ENCODE measurements around the gene PRKN. TPM values are rescaled to one million over a fixed set of nuclear protein-coding genes. Genes with fewer than 3 reads are reported as not detected.

The PRKN gene
- polyA plus RNA-seq, 3 donors = 8.1 to 15.1 (median 11.4) TPM

DNA sequence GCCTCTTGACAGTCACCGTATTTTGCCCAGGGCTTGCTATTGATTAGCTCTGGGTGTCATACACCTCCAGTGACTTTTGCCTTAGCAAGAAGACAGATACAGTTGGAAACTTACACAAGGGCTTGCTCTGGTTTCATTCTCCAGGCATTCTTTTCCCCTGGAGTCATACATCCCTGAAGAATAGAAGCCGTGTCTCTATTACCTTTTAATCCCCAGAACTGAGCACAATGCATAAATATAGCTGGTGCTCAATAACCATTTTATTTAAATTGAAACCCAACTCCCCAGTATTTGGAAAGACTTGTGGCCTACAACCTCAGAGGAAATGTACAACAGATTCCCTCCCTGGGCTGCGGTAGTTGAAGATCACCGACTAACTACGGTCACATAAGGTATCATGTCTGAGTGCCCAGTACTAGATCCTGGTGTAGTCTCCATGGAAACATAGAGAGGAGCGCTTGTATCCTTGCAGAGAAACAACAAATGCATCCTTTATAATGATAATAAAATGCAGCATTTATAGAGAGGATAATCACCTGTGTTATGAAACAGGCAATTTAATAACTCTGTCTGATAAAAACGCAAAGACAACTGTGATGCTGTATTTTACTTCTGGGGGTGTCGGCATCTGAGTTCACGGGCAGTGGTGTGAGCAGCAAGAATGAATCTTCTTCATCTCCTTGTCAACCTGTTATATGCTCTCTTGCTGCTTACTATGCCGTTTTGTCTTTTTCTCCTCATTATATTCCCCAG is 1052.5 kb downstream of the PRKN start:
- DNase-seq (ENCODE audit: extremely low read depth in 1 of 11, low read depth in 9 of 11, low spot score in 4 of 11) = no peak

DNA sequence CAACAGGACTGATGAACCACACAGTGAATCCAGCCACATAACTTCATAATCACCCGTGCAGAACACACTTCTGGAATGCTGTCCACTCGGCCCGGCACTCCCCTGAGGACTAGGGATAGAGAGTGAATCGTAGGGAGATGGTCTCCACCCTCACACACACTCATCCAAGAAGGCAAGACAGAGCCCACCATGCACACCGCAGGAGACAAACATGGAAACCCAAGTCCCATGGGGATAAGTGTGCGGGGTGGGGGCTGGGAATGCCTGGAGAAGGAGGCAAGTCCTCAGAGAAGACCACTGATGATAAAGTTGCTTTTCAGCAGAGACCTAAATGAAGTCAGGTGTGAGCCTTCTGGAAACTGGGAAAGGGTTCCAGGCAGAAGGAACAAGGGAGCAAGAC is 1054.5 kb downstream of the PRKN start:
- DNase-seq (ENCODE audit: extremely low read depth in 1 of 11, low read depth in 9 of 11, low spot score in 4 of 11) = no peak

DNA sequence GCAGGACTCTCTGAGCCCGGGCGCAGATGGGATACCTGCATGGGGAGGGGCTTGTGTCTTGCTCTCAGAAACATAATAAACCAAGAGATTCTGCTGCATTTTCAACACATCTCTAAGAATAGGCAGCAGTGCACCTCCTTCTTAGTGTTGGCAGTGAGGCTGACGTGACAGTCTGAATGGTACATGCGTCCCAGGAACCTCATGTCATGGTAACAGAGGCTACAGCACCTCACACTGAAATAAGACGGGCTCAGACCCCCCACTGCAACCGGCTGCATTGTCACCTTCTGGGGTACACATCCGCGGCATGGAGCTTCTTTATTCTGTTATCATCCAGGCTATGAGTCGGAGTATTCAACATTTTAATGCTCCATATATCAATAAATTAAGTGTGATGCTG is 1056.4 kb downstream of the PRKN start:
- DNase-seq (ENCODE audit: extremely low read depth in 1 of 11, low read depth in 9 of 11, low spot score in 4 of 11) = no peak

DNA sequence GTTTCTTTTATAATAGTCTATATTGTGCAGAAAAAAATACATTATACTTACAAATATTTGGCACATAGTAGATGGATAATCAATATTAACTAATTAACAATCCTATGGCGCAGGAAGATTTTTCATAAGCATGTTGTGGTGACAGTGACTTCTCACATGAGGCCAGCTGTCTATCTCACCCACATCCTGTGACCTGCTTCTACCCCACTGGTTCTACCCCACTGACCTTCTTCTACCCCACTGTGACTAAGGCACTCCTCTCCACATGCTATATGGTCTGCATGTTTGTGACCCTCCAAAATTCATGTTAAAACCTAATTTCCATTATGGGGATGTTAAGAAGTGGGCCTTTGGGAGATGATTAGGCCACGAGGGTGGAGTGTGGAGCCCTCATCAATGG is 1058.9 kb downstream of the PRKN start:
- no peak for DNase-seq (ENCODE audit: extremely low read depth in 1 of 11, low read depth in 9 of 11, low spot score in 4 of 11)

DNA sequence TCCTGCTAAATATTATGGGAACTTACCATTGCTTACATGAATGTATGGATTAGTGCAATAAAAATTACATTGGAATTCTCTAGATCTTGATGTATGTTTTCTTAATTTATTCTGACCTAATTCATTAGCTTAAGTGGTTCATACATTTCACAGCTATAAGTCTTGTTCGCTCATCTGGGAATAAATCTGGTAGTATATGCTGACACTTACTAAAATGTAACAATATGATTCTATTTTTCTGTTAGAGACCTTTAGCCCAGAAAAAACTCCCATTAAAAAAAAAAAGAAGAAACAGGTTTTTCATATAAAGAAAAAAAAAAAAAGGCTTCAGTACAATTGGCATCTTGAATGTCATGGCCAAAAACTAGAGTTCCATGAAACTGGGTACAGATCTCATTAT is 1059.6 kb downstream of the PRKN start:
- no peak for DNase-seq (ENCODE audit: extremely low read depth in 1 of 11, low read depth in 9 of 11, low spot score in 4 of 11)

DNA sequence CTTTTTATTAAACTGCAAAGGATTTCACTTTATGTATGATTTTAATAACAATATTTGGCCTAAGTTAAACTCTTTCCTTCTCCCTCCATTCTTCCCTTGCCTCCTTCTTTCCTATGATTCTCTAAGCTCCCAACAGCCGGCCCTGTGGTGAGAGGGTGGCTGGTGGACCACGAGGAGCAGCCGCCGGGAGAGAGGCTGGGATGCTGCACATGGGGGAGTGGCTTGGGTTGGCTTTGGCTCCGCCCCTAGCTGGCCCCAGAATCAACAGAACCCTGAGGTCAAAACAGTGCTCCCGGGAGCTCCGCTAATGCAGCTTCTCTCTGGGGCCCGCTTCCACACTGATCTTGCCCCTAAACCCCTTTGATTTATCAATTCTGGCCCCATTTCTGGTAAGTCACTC is 1063.9 kb downstream of the PRKN start:
- DNase-seq (ENCODE audit: extremely low read depth in 1 of 11, low read depth in 9 of 11, low spot score in 4 of 11) = no peak

DNA sequence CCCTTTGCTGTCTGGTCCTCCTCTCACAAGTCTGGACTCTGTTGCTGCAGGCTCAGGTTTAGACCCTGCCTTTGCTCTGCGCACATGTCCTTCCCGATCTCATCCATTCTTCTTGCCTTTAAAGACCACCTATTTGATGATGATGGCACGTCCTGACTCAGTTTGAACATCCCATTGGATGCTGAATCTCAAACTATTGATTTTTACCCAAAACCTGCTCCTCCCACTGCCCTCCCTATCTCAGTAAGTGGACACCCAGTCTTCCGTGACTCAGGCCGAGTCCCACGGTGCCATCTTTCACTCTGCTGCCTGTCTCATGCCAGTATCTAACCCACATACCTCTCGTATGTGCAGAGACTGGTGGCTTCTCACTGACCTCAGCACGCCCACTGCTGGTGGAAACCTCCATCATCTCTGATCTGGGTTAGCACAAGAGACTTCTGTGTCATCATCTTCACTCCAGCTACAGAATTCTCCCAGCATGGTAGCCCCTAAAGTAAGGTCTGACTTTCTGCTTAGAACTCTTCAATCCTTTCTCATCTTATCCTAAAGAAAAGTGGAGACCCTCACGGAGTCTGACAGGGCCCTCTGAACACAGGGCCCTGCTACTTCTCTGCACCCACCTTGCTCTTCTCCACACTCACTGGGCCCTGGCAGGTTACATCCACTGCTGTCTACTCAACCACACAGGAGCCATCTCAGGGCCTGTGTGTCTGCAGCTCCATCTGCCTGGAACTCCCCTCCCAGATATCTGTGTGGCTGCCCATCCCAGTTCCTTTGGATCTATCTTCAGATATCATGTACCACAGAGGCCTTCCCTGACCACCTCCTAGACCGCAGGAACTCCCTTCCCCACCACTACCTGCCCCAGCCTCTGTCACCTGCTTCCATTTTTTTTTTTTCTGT is 1066.6 kb downstream of the PRKN start:
- DNase-seq (ENCODE audit: extremely low read depth in 1 of 11, low read depth in 9 of 11, low spot score in 4 of 11) = no peak

DNA sequence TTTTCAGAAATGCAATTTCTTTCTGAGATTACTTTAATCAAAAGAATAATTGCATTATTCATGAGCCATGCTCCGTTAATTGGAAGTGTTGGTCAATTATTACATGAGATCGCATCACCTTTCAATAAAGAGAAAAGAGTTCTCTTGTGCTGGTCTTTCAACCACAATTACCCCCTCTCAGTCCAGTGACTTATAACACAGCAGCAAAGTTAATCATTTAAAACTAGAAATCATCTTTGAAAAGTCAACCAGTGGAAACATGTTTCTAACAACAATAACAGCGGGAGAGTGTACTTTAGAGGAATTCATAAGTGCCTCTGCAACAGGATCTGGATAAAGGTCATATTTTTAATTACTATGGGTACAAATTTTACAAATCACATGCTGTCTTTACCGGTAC is 1069.4 kb downstream of the PRKN start:
- DNase-seq (ENCODE audit: extremely low read depth in 1 of 11, low read depth in 9 of 11, low spot score in 4 of 11) = peak in 8 of 11 donors; percentile 21 to 63 (median 30)

DNA sequence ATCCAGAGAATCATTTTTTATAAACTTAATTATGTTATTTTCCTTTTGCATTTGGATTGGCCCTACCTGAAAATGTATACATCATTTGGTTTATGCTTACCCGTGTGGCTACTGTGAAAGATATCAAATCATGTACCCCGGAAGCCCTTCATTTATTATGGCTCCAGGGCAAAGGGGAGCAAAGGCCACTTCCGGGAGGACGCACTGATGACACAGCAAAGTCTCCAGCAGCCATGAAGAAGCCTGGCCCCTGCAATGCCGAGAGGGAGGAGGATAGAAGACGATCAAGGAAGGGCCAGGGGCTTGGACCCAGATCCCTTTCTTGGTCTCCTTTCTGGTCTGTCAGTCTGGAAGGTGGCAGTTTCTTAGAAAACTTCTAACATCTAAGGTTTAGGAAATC is 1073.4 kb downstream of the PRKN start:
- DNase-seq (ENCODE audit: extremely low read depth in 1 of 11, low read depth in 9 of 11, low spot score in 4 of 11) = no peak

DNA sequence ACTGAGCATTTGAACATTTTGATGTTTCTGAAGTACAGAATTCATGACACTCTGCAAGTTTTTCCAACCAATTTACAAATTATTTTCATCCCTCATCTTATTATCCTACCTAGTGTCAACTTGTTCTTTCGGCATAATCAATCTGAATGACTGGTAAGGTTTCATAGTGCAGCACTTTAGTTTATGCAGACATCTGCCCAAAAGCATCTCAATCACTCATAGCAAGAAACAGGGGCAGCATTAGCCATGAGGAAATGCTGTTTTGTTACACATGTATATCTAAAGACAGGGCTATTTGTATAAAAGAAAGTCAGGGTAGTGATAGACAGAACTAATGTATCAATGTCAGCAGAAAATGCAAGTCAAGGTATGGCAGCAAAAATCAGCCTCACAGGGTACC is 1075.6 kb downstream of the PRKN start:
- DNase-seq (ENCODE audit: extremely low read depth in 1 of 11, low read depth in 9 of 11, low spot score in 4 of 11) = no peak

DNA sequence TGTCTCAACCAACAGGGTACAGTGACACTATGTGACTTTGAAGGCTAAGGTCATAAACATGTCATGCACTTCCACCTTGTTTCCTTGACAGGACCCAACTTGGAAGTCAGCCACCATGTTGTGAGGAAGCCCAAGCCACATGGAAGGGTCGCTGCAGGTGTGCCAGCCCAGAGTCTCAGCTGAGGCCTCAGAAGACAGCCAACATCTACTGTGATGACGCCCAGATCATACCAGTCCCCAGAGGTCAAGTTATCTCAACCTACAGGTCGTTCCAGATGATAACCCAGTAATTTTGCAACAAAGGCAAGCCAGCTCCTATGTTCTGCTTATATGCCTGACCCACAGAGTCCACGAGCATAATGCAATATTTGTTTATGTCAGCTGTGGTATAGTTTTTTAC is 1077.7 kb downstream of the PRKN start:
- DNase-seq (ENCODE audit: extremely low read depth in 1 of 11, low read depth in 9 of 11, low spot score in 4 of 11) = no peak

DNA sequence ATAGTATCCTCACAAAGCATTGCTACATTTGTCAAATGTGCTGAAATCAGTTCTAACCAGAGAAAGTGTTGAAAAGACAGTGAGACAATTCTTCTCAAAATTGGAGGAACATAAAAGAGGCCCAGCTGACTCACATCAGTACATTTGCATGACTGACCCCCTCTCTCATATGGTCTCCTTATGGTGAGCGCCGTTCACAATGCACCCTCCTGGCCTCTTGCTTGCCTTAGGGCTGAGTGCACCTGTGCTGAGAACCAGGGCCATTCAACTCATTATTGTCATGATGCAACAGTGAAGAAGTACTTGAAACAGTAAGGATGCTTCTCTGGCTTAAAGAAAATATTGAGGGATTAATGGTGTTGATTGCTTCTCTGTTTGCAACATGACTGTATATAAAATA is 1078.5 kb downstream of the PRKN start:
- DNase-seq (ENCODE audit: extremely low read depth in 1 of 11, low read depth in 9 of 11, low spot score in 4 of 11) = no peak

DNA sequence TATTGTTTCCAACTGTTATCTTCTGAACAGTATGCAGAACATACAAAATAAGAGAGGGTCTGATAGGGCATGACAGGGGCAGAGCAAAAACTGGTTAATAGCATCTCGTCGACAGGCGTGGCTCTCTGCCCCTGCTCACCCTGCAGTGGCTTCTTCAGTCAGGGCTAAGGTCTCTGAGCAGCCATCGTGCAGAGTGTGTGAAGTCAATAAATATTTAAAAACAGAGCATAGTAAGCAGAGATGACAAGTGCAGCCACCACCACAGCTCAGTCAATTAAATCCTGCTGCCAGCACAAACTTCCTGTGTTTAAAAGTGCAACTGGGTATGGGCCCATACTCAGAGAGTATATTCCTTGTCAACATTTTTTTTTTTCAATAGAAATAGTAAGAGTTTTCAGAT is 1080.3 kb downstream of the PRKN start:
- no peak for DNase-seq (ENCODE audit: extremely low read depth in 1 of 11, low read depth in 9 of 11, low spot score in 4 of 11)

DNA sequence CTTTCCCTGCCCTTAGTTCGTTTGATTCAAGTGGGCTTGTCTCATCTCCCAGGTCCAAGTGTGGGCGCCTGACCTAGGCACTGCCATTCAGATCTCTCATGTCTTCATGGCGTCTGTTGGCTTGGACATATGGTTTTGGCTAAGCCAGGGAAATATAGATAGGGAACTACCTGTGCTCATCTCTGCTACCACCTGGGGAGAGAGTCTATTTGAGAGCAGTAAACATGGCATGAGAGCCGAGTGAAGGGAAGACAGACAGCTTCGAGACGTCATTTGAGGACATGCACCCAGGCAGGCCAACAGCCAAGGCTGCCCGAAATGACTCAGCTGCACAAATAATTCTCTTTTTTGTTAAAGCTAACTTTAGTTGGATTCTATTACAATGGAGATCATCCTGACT is 1083.0 kb downstream of the PRKN start:
- no peak for DNase-seq (ENCODE audit: extremely low read depth in 1 of 11, low read depth in 9 of 11, low spot score in 4 of 11)

DNA sequence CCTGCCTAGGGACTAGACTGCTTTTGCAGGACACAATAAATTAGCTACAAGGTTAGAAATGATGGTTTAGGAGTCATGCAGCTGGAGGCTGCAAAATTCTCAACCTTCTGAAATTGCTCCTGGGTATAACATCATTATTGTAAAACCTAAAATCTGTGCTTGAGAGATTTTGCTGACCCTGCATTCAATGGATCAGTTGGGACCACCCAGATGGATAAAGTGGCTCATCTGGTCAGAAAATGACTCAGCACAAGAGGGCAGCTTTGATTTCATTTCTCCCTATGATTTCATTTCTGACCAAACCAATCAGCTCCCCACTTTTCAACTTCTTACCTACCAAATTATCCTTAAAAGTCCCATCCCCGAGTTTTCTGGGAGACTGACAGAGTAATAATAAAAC is 1086.4 kb downstream of the PRKN start:
- no peak for DNase-seq (ENCODE audit: extremely low read depth in 1 of 11, low read depth in 9 of 11, low spot score in 4 of 11)

DNA sequence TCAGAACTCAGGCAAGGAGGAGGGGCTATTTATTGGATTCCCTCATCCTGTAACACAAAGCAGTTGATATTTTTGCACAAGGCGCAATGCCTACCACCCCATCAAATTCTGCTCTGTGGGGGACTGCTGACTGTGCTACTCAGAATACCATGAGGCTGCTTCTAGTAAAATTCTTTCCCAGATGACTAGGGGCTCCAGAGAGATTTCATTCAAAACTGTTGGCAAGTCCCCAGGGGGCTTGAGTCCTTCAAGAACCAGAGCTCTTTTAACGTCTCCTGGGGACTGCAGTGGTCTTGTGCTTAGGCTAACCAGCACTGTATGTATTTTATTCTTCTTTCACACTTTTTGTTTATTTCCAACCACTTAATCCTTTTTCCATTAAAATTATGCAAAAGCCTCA is 1087.8 kb downstream of the PRKN start:
- no peak for DNase-seq (ENCODE audit: extremely low read depth in 1 of 11, low read depth in 9 of 11, low spot score in 4 of 11)

DNA sequence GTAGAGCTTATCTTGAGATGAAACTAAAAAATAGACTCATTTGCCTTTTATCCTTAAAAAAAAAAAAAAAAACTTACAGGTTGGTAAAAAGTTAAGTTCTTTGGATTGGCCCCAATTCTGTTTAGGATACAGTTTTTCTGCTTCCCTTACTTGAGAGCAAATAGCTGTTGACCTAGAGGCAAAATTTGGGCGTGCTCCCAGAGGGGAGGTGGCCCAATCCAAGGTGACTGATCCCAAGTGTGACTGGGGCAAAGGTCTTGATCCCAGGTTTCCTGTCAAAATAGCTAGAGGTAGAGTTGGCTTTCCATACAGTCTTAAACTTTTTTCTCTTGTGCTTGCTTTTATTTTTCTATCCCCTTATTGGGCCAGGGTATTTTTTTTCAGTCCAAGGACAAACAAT is 1089.9 kb downstream of the PRKN start:
- no peak for DNase-seq (ENCODE audit: extremely low read depth in 1 of 11, low read depth in 9 of 11, low spot score in 4 of 11)

DNA sequence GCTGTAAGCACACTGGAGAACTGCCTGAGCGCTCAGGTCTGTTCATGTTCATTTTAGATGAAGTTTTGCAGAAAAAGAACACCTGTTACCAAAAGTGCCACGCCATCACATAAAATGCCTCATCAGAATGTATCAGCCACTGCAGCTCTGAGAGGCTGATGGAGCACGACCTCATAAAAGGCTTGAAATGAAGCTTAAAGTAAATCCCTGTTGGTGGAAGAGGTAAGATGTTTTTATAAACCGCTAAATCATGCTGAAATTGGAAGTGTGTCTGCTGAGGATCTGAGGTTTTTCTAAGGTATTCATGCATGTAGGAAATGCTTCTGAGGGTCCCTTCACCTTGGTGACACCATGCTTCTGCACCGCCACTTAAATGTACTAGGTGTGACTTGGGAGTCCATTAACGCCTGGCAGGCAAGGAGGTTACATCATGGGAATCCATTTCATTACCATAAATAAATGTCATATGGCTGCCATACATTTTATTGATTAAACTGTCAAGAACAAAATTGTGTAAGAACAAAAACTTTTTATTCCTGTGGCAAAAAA is 1090.6 kb downstream of the PRKN start:
- DNase-seq (ENCODE audit: extremely low read depth in 1 of 11, low read depth in 9 of 11, low spot score in 4 of 11) = peak in 1 of 11 donors; percentile 35

DNA sequence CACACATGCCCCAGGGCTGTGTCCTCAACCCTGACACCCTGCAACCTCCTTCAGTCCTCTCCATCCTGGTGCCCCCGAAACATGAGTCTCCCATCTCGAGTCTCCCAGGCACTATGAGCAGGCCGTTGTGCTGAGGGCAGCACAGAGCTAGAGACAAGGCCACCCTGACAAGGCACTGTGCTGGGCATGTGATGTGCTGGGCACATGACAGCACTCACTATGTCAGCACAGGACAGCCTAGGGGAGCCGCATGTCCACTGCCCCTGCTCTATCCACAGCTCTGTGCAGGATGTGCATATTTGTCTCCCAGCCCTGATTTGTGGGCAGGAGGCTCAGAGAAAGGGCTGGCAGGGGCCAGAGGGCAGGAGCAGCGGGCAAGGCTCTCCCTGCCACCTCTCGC is 1091.6 kb downstream of the PRKN start:
- DNase-seq (ENCODE audit: extremely low read depth in 1 of 11, low read depth in 9 of 11, low spot score in 4 of 11) = no peak

DNA sequence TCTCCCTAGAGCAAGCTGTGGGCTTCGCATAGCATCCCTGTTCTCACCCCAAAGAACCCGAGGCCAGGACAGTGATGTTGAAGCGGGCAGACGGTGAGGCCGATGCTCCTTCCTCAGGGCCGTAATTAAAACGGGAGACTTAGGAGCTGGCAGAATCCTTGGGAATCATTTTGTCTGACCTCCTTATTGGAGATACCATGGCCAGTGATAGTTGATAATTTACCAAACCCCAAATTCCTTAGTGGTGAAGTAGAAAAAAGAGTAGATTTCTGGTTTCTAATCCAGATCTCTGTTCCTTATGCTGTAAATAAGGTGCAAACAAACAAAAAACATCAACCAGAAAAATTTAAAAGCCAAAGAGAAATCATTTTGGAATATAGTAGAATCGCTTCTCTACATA is 1092.7 kb downstream of the PRKN start:
- DNase-seq (ENCODE audit: extremely low read depth in 1 of 11, low read depth in 9 of 11, low spot score in 4 of 11) = no peak
